Measurements from ENCODE around the gene TMPRSS12.
"Not testable (repeated sequence)": the region's sequence is repeated elsewhere in the genome, so short reads cannot be mapped to it uniquely, and the experiment has no call there.

Gene TMPRSS12

DNA sequence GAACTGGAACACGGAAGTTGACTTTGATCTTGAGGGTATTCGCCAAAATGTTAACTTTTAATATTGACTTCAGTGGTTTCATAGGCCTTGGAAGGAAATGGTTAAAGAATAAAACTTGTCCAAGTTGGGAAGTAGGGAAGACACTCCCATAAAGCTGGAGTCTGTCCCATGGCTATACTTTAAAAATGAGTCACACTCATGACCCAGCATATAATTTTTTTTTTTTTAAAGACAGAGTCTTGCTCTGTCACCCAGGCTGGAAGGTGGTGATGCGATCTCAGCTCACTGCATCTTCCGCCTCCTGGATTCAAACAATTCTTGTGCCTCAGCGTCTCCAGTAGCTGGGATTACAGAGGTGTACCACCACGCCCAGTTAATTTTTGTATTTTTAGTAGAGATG lies 19.6 kb downstream of the TMPRSS12 start:
- Histone ChIP-seq H3K36me3 (ENCODE audit: control insufficient read depth, insufficient read depth, low read length) (no peaks in the 10 kb centered on the region), H3K27me3 (ENCODE audit: control insufficient read depth, insufficient read depth, low read length) (no peaks in the 10 kb centered on the region), H3K4me3 (ENCODE audit: low read depth, low read length) (no peak overlapping the region), H3K27ac (ENCODE audit: low read depth, low read length) (no peak overlapping the region), H3K4me1 (ENCODE audit: control insufficient read depth, insufficient read depth, low read length) (no peaks in the 10 kb centered on the region), H3K9ac (ENCODE audit: low read depth, low read length) (no peak overlapping the region), H3K9me3 (ENCODE audit: control insufficient read depth, insufficient read depth, low read length) (0 out of 2 replicates have a peak, but pooled peaks cover 11% of the 10 kb centered on the region)

GRCh38 chr12:50865266-50865665 lies 22.5 kb downstream of the TMPRSS12 start:
- H3K9me3 ChIP-seq (ENCODE audit: control insufficient read depth, insufficient read depth, low read length) = 0 out of 2 replicates have a peak, but pooled peaks cover 11% of the 10 kb centered on the region
- no peaks in the 10 kb centered on the region for H3K36me3 ChIP-seq (ENCODE audit: control insufficient read depth, insufficient read depth, low read length)
- no peak overlapping the region for H3K9ac ChIP-seq (ENCODE audit: low read depth, low read length)
- H3K4me3 ChIP-seq (ENCODE audit: low read depth, low read length) = no peak overlapping the region
- no peak overlapping the region for H3K27ac ChIP-seq (ENCODE audit: low read depth, low read length)
- H3K4me1 ChIP-seq (ENCODE audit: control insufficient read depth, insufficient read depth, low read length) = no peaks in the 10 kb centered on the region
- H3K27me3 ChIP-seq (ENCODE audit: control insufficient read depth, insufficient read depth, low read length) = no peaks in the 10 kb centered on the region

DNA sequence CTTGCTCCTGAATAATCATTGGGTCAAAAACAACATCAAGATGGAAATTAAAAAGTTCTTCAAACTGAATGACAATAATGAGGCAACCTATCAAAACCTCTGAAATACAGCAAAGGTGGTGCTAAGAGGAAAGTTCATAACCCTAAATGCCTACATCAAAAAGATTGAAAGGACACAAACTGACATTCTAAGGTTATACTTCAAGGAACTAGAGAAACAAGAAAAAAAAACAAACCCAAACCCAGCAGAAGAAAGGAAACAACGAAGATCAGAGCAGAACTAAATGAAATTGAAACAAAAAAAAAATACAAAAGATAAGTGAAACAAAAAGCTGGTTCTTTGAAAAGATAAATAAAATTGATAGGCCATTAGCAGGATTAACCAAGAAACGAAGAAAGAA lies 26.2 kb downstream of the TMPRSS12 start:
- H3K4me3 ChIP-seq (ENCODE audit: low read depth, low read length) = not testable (repeated sequence)

DNA sequence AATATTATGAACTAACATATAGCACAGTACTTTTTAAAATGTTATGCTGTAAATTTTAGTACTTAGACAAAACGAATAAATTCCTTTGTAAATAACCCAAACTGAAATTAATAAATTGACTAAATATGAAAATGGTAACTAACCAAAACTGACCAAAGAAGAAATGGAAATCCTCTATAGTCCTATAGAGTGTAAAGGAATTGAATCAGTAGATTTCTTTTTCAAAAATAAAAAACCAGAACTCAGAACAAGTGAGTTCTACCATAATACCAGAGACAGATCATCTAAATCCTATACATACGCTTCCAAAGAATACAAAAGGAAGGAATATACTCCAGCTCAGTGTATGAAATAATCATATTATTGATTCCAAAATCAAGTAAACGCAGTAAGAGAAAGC lies 39.8 kb downstream of the TMPRSS12 start:
- no peaks in the 10 kb centered on the region for H3K36me3 ChIP-seq (ENCODE audit: control insufficient read depth, insufficient read depth, low read length)
- H3K27me3 ChIP-seq (ENCODE audit: control insufficient read depth, insufficient read depth, low read length) = no peaks in the 10 kb centered on the region
- no peak overlapping the region for H3K4me3 ChIP-seq (ENCODE audit: low read depth, low read length)
- no peaks in the 10 kb centered on the region for H3K4me1 ChIP-seq (ENCODE audit: control insufficient read depth, insufficient read depth, low read length)
- no peak overlapping the region for H3K27ac ChIP-seq (ENCODE audit: low read depth, low read length)
- no peaks in the 10 kb centered on the region for H3K9me3 ChIP-seq (ENCODE audit: control insufficient read depth, insufficient read depth, low read length)
- H3K9ac ChIP-seq (ENCODE audit: low read depth, low read length) = no peak overlapping the region

More for the DNA sequence above, 26.2 kb downstream of the TMPRSS12 start:
- H3K27me3 ChIP-seq (ENCODE audit: control insufficient read depth, insufficient read depth, low read length); H3K27ac ChIP-seq (ENCODE audit: low read depth, low read length); H3K36me3 ChIP-seq (ENCODE audit: control insufficient read depth, insufficient read depth, low read length); H3K9ac ChIP-seq (ENCODE audit: low read depth, low read length); H3K4me1 ChIP-seq (ENCODE audit: control insufficient read depth, insufficient read depth, low read length): not testable (repeated sequence)
- peaks cover 11% of the 10 kb centered on the region; the same call in 1 of the 2 replicates for H3K9me3 ChIP-seq (ENCODE audit: control insufficient read depth, insufficient read depth, low read length)

- no peak overlapping the region for H3K27ac ChIP-seq (ENCODE audit: low read depth, low read length)
- H3K36me3 ChIP-seq (ENCODE audit: control insufficient read depth, insufficient read depth, low read length) = no peaks in the 10 kb centered on the region
- no peaks in the 10 kb centered on the region for H3K9me3 ChIP-seq (ENCODE audit: control insufficient read depth, insufficient read depth, low read length)
- no peaks in the 10 kb centered on the region for H3K27me3 ChIP-seq (ENCODE audit: control insufficient read depth, insufficient read depth, low read length)
- H3K4me3 ChIP-seq (ENCODE audit: low read depth, low read length) = no peak overlapping the region
- H3K4me1 ChIP-seq (ENCODE audit: control insufficient read depth, insufficient read depth, low read length) = no peaks in the 10 kb centered on the region
- no peak overlapping the region for H3K9ac ChIP-seq (ENCODE audit: low read depth, low read length)
Observed at GRCh38 chr12:50887191-50887590, 44.5 kb downstream of the TMPRSS12 start.

GRCh38 chr12:50888666-50889065 lies 45.9 kb downstream of the TMPRSS12 start:
- Histone ChIP-seq H3K27me3 (ENCODE audit: control insufficient read depth, insufficient read depth, low read length) (no peaks in the 10 kb centered on the region), H3K4me1 (ENCODE audit: control insufficient read depth, insufficient read depth, low read length) (no peaks in the 10 kb centered on the region), H3K4me3 (ENCODE audit: low read depth, low read length) (no peak overlapping the region), H3K27ac (ENCODE audit: low read depth, low read length) (no peak overlapping the region), H3K36me3 (ENCODE audit: control insufficient read depth, insufficient read depth, low read length) (no peaks in the 10 kb centered on the region), H3K9ac (ENCODE audit: low read depth, low read length) (no peak overlapping the region), H3K9me3 (ENCODE audit: control insufficient read depth, insufficient read depth, low read length) (no peaks in the 10 kb centered on the region)

- H3K27ac ChIP-seq (ENCODE audit: low read depth, low read length) = no peak overlapping the region
- no peaks in the 10 kb centered on the region for H3K4me1 ChIP-seq (ENCODE audit: control insufficient read depth, insufficient read depth, low read length)
- H3K9me3 ChIP-seq (ENCODE audit: control insufficient read depth, insufficient read depth, low read length) = no peaks in the 10 kb centered on the region
- H3K36me3 ChIP-seq (ENCODE audit: control insufficient read depth, insufficient read depth, low read length) = no peaks in the 10 kb centered on the region
- H3K9ac ChIP-seq (ENCODE audit: low read depth, low read length) = no peak overlapping the region
- no peaks in the 10 kb centered on the region for H3K27me3 ChIP-seq (ENCODE audit: control insufficient read depth, insufficient read depth, low read length)
- H3K4me3 ChIP-seq (ENCODE audit: low read depth, low read length) = no peak overlapping the region
Observed at GRCh38 chr12:50894241-50894640, 51.5 kb downstream of the TMPRSS12 start.

DNA sequence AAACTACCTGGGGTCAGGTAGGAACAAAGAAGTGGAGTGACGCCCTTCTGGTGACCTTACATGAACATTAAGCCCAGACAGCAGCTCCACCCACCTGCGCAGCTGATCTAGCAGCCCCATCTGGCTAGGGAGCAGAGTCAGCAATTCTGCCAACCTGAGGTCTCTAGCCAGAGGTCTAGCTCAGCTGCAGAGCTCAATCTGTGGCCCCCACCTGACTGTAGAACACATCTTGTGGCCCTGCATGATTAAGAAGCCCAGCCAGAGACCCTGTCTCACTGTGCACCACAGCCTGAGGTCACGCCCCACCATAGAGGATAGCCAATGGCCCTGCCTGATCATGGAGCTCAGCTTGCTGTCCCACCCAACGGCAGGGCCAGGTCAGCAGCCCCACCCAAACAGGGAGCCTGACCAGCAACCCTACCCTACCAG lies 59.0 kb downstream of the TMPRSS12 start:
- H3K9me3 ChIP-seq (ENCODE audit: control insufficient read depth, insufficient read depth, low read length) = no peaks in the 10 kb centered on the region
- H3K4me1 ChIP-seq (ENCODE audit: control insufficient read depth, insufficient read depth, low read length) = no peaks in the 10 kb centered on the region
- no peak overlapping the region for H3K4me3 ChIP-seq (ENCODE audit: low read depth, low read length)
- H3K9ac ChIP-seq (ENCODE audit: low read depth, low read length) = no peak overlapping the region
- no peak overlapping the region for H3K27ac ChIP-seq (ENCODE audit: low read depth, low read length)
- H3K36me3 ChIP-seq (ENCODE audit: control insufficient read depth, insufficient read depth, low read length) = no peaks in the 10 kb centered on the region
- H3K27me3 ChIP-seq (ENCODE audit: control insufficient read depth, insufficient read depth, low read length) = no peaks in the 10 kb centered on the region

DNA sequence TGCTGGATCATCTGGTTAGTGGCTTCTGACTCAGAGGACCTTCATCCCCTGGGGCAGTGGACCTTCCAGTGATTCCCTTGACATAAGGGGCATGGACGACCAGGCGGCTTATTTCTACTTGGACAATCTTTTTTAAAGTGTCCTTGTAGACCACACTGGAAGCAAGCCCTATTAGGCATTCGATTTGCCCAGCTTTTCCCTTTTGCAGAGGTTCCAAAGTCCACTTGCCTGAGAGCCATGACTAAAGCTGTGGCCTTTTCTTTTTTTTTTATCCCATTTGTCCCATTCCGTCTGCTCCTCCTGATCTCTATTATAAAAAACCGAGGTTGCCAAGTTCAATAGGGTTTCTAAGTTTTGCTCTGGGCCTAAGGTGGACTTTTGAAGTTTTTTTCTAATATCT lies 65.8 kb downstream of the TMPRSS12 start:
- not testable (repeated sequence) for H3K9ac ChIP-seq (ENCODE audit: low read depth, low read length); H3K36me3 ChIP-seq (ENCODE audit: control insufficient read depth, insufficient read depth, low read length); H3K4me1 ChIP-seq (ENCODE audit: control insufficient read depth, insufficient read depth, low read length)

DNA sequence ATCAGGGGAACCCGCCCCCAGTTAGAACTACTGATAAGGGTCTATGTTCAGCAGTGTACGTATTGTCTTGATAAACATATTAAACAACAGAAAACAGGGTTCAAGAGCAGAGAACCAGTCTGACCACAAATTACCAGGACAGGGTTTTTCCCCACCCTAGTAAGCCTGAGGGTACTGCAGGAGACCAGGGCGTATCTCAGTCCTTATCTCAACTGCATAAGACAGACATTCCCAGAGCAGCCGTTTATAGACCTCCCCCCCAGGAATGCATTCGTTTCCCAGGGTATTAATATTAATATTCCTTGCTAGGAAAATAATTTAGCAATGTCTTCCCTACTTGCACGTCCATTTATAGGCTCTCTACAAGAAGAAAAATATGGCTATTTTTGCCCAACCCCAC lies 69.6 kb downstream of the TMPRSS12 start:
- H3K4me3 ChIP-seq (ENCODE audit: low read depth, low read length); H3K36me3 ChIP-seq (ENCODE audit: control insufficient read depth, insufficient read depth, low read length); H3K27me3 ChIP-seq (ENCODE audit: control insufficient read depth, insufficient read depth, low read length); H3K9ac ChIP-seq (ENCODE audit: low read depth, low read length); H3K4me1 ChIP-seq (ENCODE audit: control insufficient read depth, insufficient read depth, low read length); H3K27ac ChIP-seq (ENCODE audit: low read depth, low read length): not testable (repeated sequence)
- H3K9me3 ChIP-seq (ENCODE audit: control insufficient read depth, insufficient read depth, low read length) = peaks cover 49% of the 10 kb centered on the region

More for the DNA sequence above, 65.8 kb downstream of the TMPRSS12 start:
- H3K4me3 ChIP-seq (ENCODE audit: low read depth, low read length); H3K27ac ChIP-seq (ENCODE audit: low read depth, low read length); H3K27me3 ChIP-seq (ENCODE audit: control insufficient read depth, insufficient read depth, low read length): not testable (repeated sequence)
- H3K9me3 ChIP-seq (ENCODE audit: control insufficient read depth, insufficient read depth, low read length) = peaks cover 24% of the 10 kb centered on the region

DNA sequence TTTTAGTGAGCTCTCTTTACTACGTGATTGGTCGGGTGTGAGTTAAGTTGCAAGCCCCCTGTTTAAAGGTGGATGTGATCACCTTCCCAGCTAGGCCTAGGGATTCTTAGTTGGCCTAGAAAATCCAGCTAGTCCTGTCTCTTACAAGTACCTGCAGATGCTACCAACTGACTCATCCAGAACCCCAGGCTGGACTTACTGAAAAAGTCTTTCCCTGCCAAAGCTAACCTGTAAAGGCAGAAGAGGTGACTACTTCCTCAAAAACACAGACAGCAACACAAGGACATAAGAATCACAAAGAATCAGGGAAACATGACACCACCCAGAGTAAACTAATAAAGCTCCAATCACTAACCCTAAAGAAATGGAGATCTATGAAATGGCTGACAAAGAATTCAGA lies 70.5 kb downstream of the TMPRSS12 start:
- H3K4me1 ChIP-seq (ENCODE audit: control insufficient read depth, insufficient read depth, low read length) = no peaks in the 10 kb centered on the region
- no peak overlapping the region for H3K9ac ChIP-seq (ENCODE audit: low read depth, low read length)
- peaks cover 55% of the 10 kb centered on the region for H3K9me3 ChIP-seq (ENCODE audit: control insufficient read depth, insufficient read depth, low read length)
- H3K27ac ChIP-seq (ENCODE audit: low read depth, low read length) = no peak overlapping the region
- H3K4me3 ChIP-seq (ENCODE audit: low read depth, low read length) = no peak overlapping the region
- no peaks in the 10 kb centered on the region for H3K27me3 ChIP-seq (ENCODE audit: control insufficient read depth, insufficient read depth, low read length)
- H3K36me3 ChIP-seq (ENCODE audit: control insufficient read depth, insufficient read depth, low read length) = no peaks in the 10 kb centered on the region

All from HUES48 (cell line).